SU-DHL-6 (cell line): ENCODE results near the gene CYP1B1.

ENCODE experiments used
- H2AFZ ChIP-seq: fragments of 200-600 bp; sonication (generic); 2 replicates; pipeline ENCODE4 v1.6.1; 2014; ENCODE audit warnings: low read depth, mild to moderate bottlenecking, moderate library complexity, mixed read lengths, antibody characterized with exemption, low read length; ENCODE audit not compliant: severe bottlenecking
- H3F3A ChIP-seq: fragments of 200-600 bp; shearing (Covaris generic); 2 replicates; pipeline ENCODE4 v1.6.0; 2016; ENCODE audit warnings: antibody characterized with exemption, mild to moderate bottlenecking; ENCODE audit not compliant: insufficient read depth
- H3K27ac ChIP-seq: fragments of 200-600 bp; sonication (generic); 2 replicates; pipeline ENCODE4 v1.5.1; 2016; ENCODE audit warnings: low read depth, mild to moderate bottlenecking, low read length, moderate library complexity, mixed read lengths
- H3K27me3 ChIP-seq: fragments of 200-600 bp; sonication (generic), shearing (Covaris generic); 2 replicates; pipeline ENCODE4 v1.6.0; 2014; ENCODE audit warnings: mild to moderate bottlenecking, low read length
- H3K36me3 ChIP-seq: fragments of 200-600 bp; sonication (generic); 2 replicates; pipeline ENCODE4 v1.6.1; 2014; ENCODE audit warnings: mild to moderate bottlenecking, low read length, mixed read lengths
- H3K4me2 ChIP-seq: fragments of 300-600, 200-600 bp; shearing (Covaris generic), sonication (generic); 2 replicates; pipeline ENCODE4 v1.6.0; 2014; ENCODE audit warnings: low read length, low read depth, mild to moderate bottlenecking; ENCODE audit not compliant: poor library complexity, severe bottlenecking
- H3K4me3 ChIP-seq: fragments of 200-600 bp; sonication (generic); 2 replicates; pipeline ENCODE4 v1.5.1; 2014; ENCODE audit warnings: antibody characterized with exemption, low read length, mild to moderate bottlenecking, mixed read lengths; ENCODE audit not compliant: insufficient read depth, poor library complexity, severe bottlenecking
- H3K79me2 ChIP-seq: fragments of 200-600 bp; sonication (generic); 2 replicates; pipeline ENCODE4 v1.6.1; 2014; ENCODE audit warnings: mild to moderate bottlenecking, low read length, moderate library complexity; ENCODE audit not compliant: insufficient read depth
- H3K9ac ChIP-seq: fragments of 200-600 bp; sonication (generic); 2 replicates; pipeline ENCODE4 v1.7.0; 2014; ENCODE audit warnings: mild to moderate bottlenecking, low read length
- H3K9me2 ChIP-seq: fragments of 200-600 bp; sonication (generic); replicated peaks from 2 replicates; pipeline ENCODE4 v1.6.1; 2014; ENCODE audit warnings: low read length; ENCODE audit not compliant: insufficient read depth
- H3K9me3 ChIP-seq: fragments of 200-600 bp; sonication (generic); 2 replicates; pipeline ENCODE4 v1.6.1; 2014; ENCODE audit warnings: low read length, mixed read lengths; ENCODE audit not compliant: insufficient read depth
- H4K20me1 ChIP-seq: fragments of 200-600 bp; sonication (generic); 2 replicates; pipeline ENCODE4 v1.6.1; 2014; ENCODE audit warnings: low read depth, mild to moderate bottlenecking, antibody characterized with exemption, low read length, moderate library complexity, mixed read lengths
- CTCF ChIP-seq: fragments of 200-600 bp; sonication (generic); IDR thresholded peaks from one replicate; pipeline ENCODE4 v1.5.1; 2017; ENCODE audit warnings: antibody characterized with exemption, mild to moderate bottlenecking, low read length, moderate library complexity; ENCODE audit not compliant: insufficient read depth, poor library complexity, severe bottlenecking
- EZH2phosphoT487 ChIP-seq: fragments of 200-600 bp; sonication (generic), shearing (Covaris generic); conservative IDR thresholded peaks from 2 replicates; pipeline ENCODE4 v1.6.1; 2018; ENCODE audit warnings: mild to moderate bottlenecking, antibody characterized with exemption, low read length, moderate library complexity, mixed read lengths

The CYP1B1 gene

GRCh38 chr2:38104598-38104997, 28.6 kb upstream of the CYP1B1 start:
- Histone ChIP-seq H3K79me2 (no peaks in the 10 kb centered on the region), H2AFZ (no peak overlapping the region), H3K9ac (no peak overlapping the region), H3K9me3 (no peaks in the 10 kb centered on the region), H3K4me3 (no peak overlapping the region), H4K20me1 (no peaks in the 10 kb centered on the region), H3K27me3 (no peaks in the 10 kb centered on the region), H3K4me2 (no peak overlapping the region), H3K36me3 (no peaks in the 10 kb centered on the region), H3K9me2 (no peaks in the 10 kb centered on the region), H3K27ac (no peak overlapping the region), H3F3A (no peaks in the 10 kb centered on the region)
- TF ChIP-seq EZH2phosphoT487 (no peak), CTCF (no peak)

GRCh38 chr2:38100328-38100727, 24.4 kb upstream of the CYP1B1 start:
- Histone ChIP-seq H3K36me3 (no peaks in the 10 kb centered on the region), H3K9me3 (no peaks in the 10 kb centered on the region), H4K20me1 (no peaks in the 10 kb centered on the region), H3K9me2 (no peaks in the 10 kb centered on the region), H3F3A (no peaks in the 10 kb centered on the region), H3K4me3 (no peak overlapping the region), H3K79me2 (no peaks in the 10 kb centered on the region), H3K27ac (no peak overlapping the region), H2AFZ (no peak overlapping the region), H3K9ac (no peak overlapping the region), H3K27me3 (no peaks in the 10 kb centered on the region), H3K4me2 (no peak overlapping the region)
- TF ChIP-seq EZH2phosphoT487 (no peak), CTCF (no peak)

- Histone ChIP-seq H3K79me2 (no peaks in the 10 kb centered on the region), H3K4me3 (no peak overlapping the region), H2AFZ (no peak overlapping the region), H3F3A (no peaks in the 10 kb centered on the region), H3K27ac (no peak overlapping the region), H3K9ac (no peak overlapping the region), H3K4me2 (no peak overlapping the region), H3K9me2 (no peaks in the 10 kb centered on the region), H4K20me1 (no peaks in the 10 kb centered on the region), H3K36me3 (no peaks in the 10 kb centered on the region), H3K9me3 (no peaks in the 10 kb centered on the region), H3K27me3 (no peaks in the 10 kb centered on the region)
- TF ChIP-seq EZH2phosphoT487 (no peak), CTCF (no peak)
These were observed 23.4 kb upstream of the CYP1B1 start for GRCh38 chr2:38099099-38100028.
